NCI-H2171 (cell line): ENCODE data around the gene CDH19.

Experiments
- DNase-seq: peaks from one replicate; lab custom pipeline; 2025; lab: John Stamatoyannopoulos, UW

CDH19 gene

GRCh38 chr18:66457245-66457644 is 146.6 kb downstream of the CDH19 start:
- DNase-seq = no peak
